Left kidney (tissue), 2 donors: ENCODE data around the gene COL4A1. TPM values are rescaled to one million over a fixed set of nuclear protein-coding genes. Genes with fewer than 3 reads are reported as not detected.

Source experiments
- DNase-seq: peaks from one replicate; pipeline ENCODE4 v3.0.0-alpha.2; 2013
- polyA plus RNA-seq: library from polyadenylated mRNA; unstranded; fragments of 120-200 nt; gene quantifications from one replicate; pipeline ENCODE4 v1.2.1, GENCODE V29; 2013; ENCODE audit not compliant: insufficient read length

Gene COL4A1
- polyA plus RNA-seq, 1 donor: 531 TPM

GRCh38 chr13:110225003-110225402 is 82.0 kb downstream of the COL4A1 start:
- DNase-seq: no peak

GRCh38 chr13:110224519-110224918 is 82.4 kb downstream of the COL4A1 start:
- DNase-seq: no peak

GRCh38 chr13:110221406-110222117 is 85.4 kb downstream of the COL4A1 start:
- DNase-seq: no peak

GRCh38 chr13:110220471-110220870 is 86.5 kb downstream of the COL4A1 start:
- no peak for DNase-seq

GRCh38 chr13:110218581-110219201 is 88.3 kb downstream of the COL4A1 start:
- DNase-seq: no peak

- DNase-seq: no peak
Observed at GRCh38 chr13:110217811-110218210, 89.1 kb downstream of the COL4A1 start.

- DNase-seq: no peak
Observed at GRCh38 chr13:110217085-110217484, 89.9 kb downstream of the COL4A1 start.

- no peak for DNase-seq
Observed at GRCh38 chr13:110216398-110217041, 90.4 kb downstream of the COL4A1 start.

GRCh38 chr13:110216006-110216397 is 91.0 kb downstream of the COL4A1 start:
- DNase-seq: no peak

GRCh38 chr13:110215606-110216005 is 91.4 kb downstream of the COL4A1 start:
- DNase-seq: no peak

- no peak for DNase-seq
Observed at GRCh38 chr13:110214637-110215036, 92.3 kb downstream of the COL4A1 start.

- DNase-seq: no peak
Observed at GRCh38 chr13:110213461-110214074, 93.4 kb downstream of the COL4A1 start.

- no peak for DNase-seq
Observed at GRCh38 chr13:110212529-110212928, 94.4 kb downstream of the COL4A1 start.

GRCh38 chr13:110211735-110212134 is 95.2 kb downstream of the COL4A1 start:
- no peak for DNase-seq

GRCh38 chr13:110211046-110211445 is 95.9 kb downstream of the COL4A1 start:
- no peak for DNase-seq

- no peak for DNase-seq
Observed at GRCh38 chr13:110210604-110210985, 96.4 kb downstream of the COL4A1 start.

- no peak for DNase-seq
Observed at GRCh38 chr13:110209950-110210603, 96.9 kb downstream of the COL4A1 start.

- DNase-seq: no peak
Observed at GRCh38 chr13:110208116-110208515, 98.8 kb downstream of the COL4A1 start.

GRCh38 chr13:110206996-110207395 is 100.0 kb downstream of the COL4A1 start:
- DNase-seq: no peak

- DNase-seq: no peak
Observed at GRCh38 chr13:110206185-110206584, 100.8 kb downstream of the COL4A1 start.

GRCh38 chr13:110201114-110201513 is 105.8 kb downstream of the COL4A1 start:
- DNase-seq: no peak

- no peak for DNase-seq
Observed at GRCh38 chr13:110200276-110200870, 106.6 kb downstream of the COL4A1 start.
